ENCODE data around the gene STRN4.

The STRN4 gene, protein sequence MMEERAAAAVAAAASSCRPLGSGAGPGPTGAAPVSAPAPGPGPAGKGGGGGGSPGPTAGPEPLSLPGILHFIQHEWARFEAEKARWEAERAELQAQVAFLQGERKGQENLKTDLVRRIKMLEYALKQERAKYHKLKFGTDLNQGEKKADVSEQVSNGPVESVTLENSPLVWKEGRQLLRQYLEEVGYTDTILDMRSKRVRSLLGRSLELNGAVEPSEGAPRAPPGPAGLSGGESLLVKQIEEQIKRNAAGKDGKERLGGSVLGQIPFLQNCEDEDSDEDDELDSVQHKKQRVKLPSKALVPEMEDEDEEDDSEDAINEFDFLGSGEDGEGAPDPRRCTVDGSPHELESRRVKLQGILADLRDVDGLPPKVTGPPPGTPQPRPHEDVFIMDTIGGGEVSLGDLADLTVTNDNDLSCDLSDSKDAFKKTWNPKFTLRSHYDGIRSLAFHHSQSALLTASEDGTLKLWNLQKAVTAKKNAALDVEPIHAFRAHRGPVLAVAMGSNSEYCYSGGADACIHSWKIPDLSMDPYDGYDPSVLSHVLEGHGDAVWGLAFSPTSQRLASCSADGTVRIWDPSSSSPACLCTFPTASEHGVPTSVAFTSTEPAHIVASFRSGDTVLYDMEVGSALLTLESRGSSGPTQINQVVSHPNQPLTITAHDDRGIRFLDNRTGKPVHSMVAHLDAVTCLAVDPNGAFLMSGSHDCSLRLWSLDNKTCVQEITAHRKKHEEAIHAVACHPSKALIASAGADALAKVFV

DNA sequence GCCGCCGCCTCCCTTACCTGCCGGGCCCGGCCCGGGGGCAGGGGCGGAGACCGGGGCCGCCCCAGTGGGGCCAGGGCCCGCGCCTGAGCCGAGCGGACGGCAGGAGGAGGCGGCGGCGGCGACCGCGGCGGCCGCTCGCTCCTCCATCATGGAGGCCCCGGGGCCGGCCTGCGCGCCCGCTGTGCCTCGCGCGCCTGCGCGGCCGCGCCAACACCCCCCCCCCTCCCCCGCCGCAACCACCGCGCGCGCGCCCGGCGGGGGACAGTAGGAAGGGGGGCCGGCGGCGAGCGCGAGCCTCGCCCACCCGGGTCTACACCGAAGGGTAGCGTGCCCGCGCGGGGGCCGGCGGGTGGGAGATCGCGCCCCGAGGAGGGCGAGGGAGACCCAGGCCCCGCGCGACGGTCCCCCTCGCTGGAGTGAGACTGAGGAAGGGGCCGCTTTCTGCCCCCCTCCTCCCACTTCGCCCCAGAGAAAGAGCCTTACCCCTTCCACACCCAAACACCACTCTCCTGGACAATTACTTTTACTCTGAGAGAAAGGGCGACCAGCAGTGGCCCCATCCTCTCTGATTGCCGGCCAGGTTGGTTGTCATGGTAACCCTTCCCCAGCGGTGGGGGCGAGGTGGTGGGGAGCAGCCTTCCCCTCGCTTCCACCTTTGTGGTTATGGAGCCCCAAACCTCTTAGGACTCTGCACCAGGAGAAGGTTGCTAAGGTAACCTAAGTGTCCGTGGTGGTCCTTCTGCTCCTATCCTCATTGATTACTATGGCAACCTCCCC is at the start of gene STRN4:
TSS of gene STRN4 (minus strand) at position 170 of the 777 bp plus-strand sequence. CDS start at position 150, 20 bp downstream.
- Histone ChIP-seq H2AFZ (ENCODE audit: low read depth, low read length, severe bottlenecking) (peak within 1 kb of the TSS; percentile 78), H4K20me1 (ENCODE audit: low read depth, low read length) (no peaks in the 10 kb centered on the region; the same call in 1 of the 2 replicates), H3K9ac (ENCODE audit: low read length) (peak within 1 kb of the TSS; percentile 99), H3K36me3 (ENCODE audit: low read length) (no peaks in the 10 kb centered on the region), H3K9me2 (replicated peaks; ENCODE audit: insufficient read depth, low read length) (no peaks in the 10 kb centered on the region), H3K9me3 (ENCODE audit: insufficient read depth, low read length) (no peaks in the 10 kb centered on the region), H3K27ac (ENCODE audit: low read depth, low read length) (peak within 1 kb of the TSS; percentile 80), H3K4me2 (ENCODE audit: low read depth, low read length, poor library complexity, severe bottlenecking) (peak within 1 kb of the TSS; percentile 95), H3K27me3 (ENCODE audit: low read length) (no peaks in the 10 kb centered on the region), H3K4me3 (ENCODE audit: insufficient read depth, low read length, poor library complexity, severe bottlenecking) (peak within 1 kb of the TSS; percentile 90), H3F3A (ENCODE audit: insufficient read depth) (peaks cover 5% of the 10 kb centered on the region; the same call in 1 of the 2 replicates), H3K79me2 (ENCODE audit: insufficient read depth, low read length) (peaks cover 50% of the 10 kb centered on the region)
- TF ChIP-seq EZH2phosphoT487 (conservative IDR thresholded peaks at IDR 0.05; ENCODE audit: low read length), result no peak
- TF ChIP-seq, protein P1, sequence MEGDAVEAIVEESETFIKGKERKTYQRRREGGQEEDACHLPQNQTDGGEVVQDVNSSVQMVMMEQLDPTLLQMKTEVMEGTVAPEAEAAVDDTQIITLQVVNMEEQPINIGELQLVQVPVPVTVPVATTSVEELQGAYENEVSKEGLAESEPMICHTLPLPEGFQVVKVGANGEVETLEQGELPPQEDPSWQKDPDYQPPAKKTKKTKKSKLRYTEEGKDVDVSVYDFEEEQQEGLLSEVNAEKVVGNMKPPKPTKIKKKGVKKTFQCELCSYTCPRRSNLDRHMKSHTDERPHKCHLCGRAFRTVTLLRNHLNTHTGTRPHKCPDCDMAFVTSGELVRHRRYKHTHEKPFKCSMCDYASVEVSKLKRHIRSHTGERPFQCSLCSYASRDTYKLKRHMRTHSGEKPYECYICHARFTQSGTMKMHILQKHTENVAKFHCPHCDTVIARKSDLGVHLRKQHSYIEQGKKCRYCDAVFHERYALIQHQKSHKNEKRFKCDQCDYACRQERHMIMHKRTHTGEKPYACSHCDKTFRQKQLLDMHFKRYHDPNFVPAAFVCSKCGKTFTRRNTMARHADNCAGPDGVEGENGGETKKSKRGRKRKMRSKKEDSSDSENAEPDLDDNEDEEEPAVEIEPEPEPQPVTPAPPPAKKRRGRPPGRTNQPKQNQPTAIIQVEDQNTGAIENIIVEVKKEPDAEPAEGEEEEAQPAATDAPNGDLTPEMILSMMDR (IDR thresholded peaks at IDR 0.05; ENCODE audit: insufficient read depth, low read length, poor library complexity, severe bottlenecking), result no peak

DNA sequence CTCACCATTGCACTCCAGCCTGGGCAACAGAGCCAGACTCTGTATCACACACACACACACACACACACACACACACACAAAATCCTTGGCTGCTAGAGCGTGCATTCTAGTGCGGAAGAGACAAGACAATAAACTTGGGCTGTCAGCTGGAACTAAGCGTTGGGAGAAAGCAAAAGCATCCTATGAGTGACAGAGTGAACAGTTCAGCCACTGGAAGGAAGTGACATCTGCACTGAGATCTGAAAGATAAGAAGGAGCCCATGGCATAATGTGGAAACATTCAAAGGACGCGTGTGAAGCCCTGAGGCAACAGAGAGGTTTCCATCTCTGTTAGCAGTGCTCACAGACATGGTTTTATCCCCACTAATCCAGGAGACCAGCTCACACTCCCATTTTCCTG is 45.7 kb upstream of the STRN4 start:
- TF ChIP-seq EZH2phosphoT487 (conservative IDR thresholded peaks at IDR 0.05; ENCODE audit: low read length), result no peak
- TF ChIP-seq, protein P1 (IDR thresholded peaks at IDR 0.05; ENCODE audit: insufficient read depth, low read length, poor library complexity, severe bottlenecking), result no peak
- Histone ChIP-seq H3K4me2 (ENCODE audit: low read depth, low read length, poor library complexity, severe bottlenecking) (no peak overlapping the region), H3K9me2 (replicated peaks; ENCODE audit: insufficient read depth, low read length) (no peaks in the 10 kb centered on the region), H3K9me3 (ENCODE audit: insufficient read depth, low read length) (no peaks in the 10 kb centered on the region), H3K27ac (ENCODE audit: low read depth, low read length) (no peak overlapping the region), H3F3A (ENCODE audit: insufficient read depth) (peaks cover 3% of the 10 kb centered on the region), H3K79me2 (ENCODE audit: insufficient read depth, low read length) (peaks cover 14% of the 10 kb centered on the region), H3K9ac (ENCODE audit: low read length) (no peak overlapping the region), H4K20me1 (ENCODE audit: low read depth, low read length) (no peaks in the 10 kb centered on the region), H2AFZ (ENCODE audit: low read depth, low read length, severe bottlenecking) (no peak overlapping the region), H3K4me3 (ENCODE audit: insufficient read depth, low read length, poor library complexity, severe bottlenecking) (no peak overlapping the region), H3K27me3 (ENCODE audit: low read length) (no peaks in the 10 kb centered on the region), H3K36me3 (ENCODE audit: low read length) (no peaks in the 10 kb centered on the region)

GRCh38 chr19:46789371-46789770 is 43.1 kb upstream of the STRN4 start:
- TF ChIP-seq, protein P1 (IDR thresholded peaks at IDR 0.05; ENCODE audit: insufficient read depth, low read length, poor library complexity, severe bottlenecking), result no peak
- no peak for TF ChIP-seq EZH2phosphoT487 (conservative IDR thresholded peaks at IDR 0.05; ENCODE audit: low read length)
- Histone ChIP-seq H3F3A (ENCODE audit: insufficient read depth) (peaks cover 24% of the 10 kb centered on the region), H3K36me3 (ENCODE audit: low read length) (no peaks in the 10 kb centered on the region; the same call in 1 of the 2 replicates), H3K79me2 (ENCODE audit: insufficient read depth, low read length) (peaks cover 40% of the 10 kb centered on the region), H3K9me2 (replicated peaks; ENCODE audit: insufficient read depth, low read length) (no peaks in the 10 kb centered on the region), H3K27ac (ENCODE audit: low read depth, low read length) (no peak overlapping the region), H3K4me3 (ENCODE audit: insufficient read depth, low read length, poor library complexity, severe bottlenecking) (no peak overlapping the region), H3K9ac (ENCODE audit: low read length) (no peak overlapping the region), H3K9me3 (ENCODE audit: insufficient read depth, low read length) (no peaks in the 10 kb centered on the region), H3K4me2 (ENCODE audit: low read depth, low read length, poor library complexity, severe bottlenecking) (no peak overlapping the region), H4K20me1 (ENCODE audit: low read depth, low read length) (no peaks in the 10 kb centered on the region; the same call in 1 of the 2 replicates), H2AFZ (ENCODE audit: low read depth, low read length, severe bottlenecking) (no peak overlapping the region), H3K27me3 (ENCODE audit: low read length) (no peaks in the 10 kb centered on the region)

Data from SU-DHL-6 (cell line).